Liver (tissue), 3 donors: ENCODE results near the gene SMPDL3B.

Source experiments
- CTCF ChIP-seq: fragments of 150-350 bp; IDR thresholded peaks from 2 replicates; pipeline ENCODE4 v1.5.1; 2017; ENCODE audit warnings: improper control_type of control experiment, low read depth, low read length; ENCODE audit not compliant: missing input control
- GABPA ChIP-seq, 2 donors: IDR thresholded peaks in 1 of 2; conservative IDR thresholded peaks in 1 of 2; 2 replicates each; pipeline ENCODE4 v1.6.1; 2016; ENCODE audit warnings: antibody characterized with exemption in 2 of 2, mild to moderate bottlenecking in 1 of 2, moderate library complexity in 1 of 2
- MAX ChIP-seq: IDR thresholded peaks from 2 replicates; pipeline ENCODE4 v1.6.1; 2016; ENCODE audit warnings: antibody characterized with exemption
- RAD21 ChIP-seq, 2 donors: IDR thresholded peaks; 2 replicates each; pipeline ENCODE4 v1.6.1; 2016; ENCODE audit warnings: antibody characterized with exemption in 2 of 2, mild to moderate bottlenecking in 2 of 2
- REST ChIP-seq: IDR thresholded peaks from 2 replicates; pipeline ENCODE4 v1.6.1; 2016; ENCODE audit warnings: antibody characterized with exemption, mild to moderate bottlenecking
- RXRA ChIP-seq, 2 donors: IDR thresholded peaks; 2 replicates each; pipeline ENCODE4 v1.6.1; 2017 to 2018; ENCODE audit warnings: antibody characterized with exemption in 2 of 2, mild to moderate bottlenecking in 1 of 2
- donor health status: healthy.
- donor health status: healthy.

GRCh38 chr1:27955076-27955475 lies 20.3 kb downstream of the SMPDL3B start:
- no peak for TF ChIP-seq CTCF
- no peak for TF ChIP-seq RAD21 (IDR thresholded peaks at IDR 0.05)
- no peak for TF ChIP-seq RXRA (IDR thresholded peaks at IDR 0.05)
- TF ChIP-seq REST: no peak
- TF ChIP-seq GABPA (IDR thresholded peaks at IDR 0.05 in 1 of 2, conservative IDR thresholded peaks at IDR 0.05 in 1 of 2): no peak
- no peak for TF ChIP-seq MAX
